ENCODE data around the gene PHF19.

PHF19 gene

DNA sequence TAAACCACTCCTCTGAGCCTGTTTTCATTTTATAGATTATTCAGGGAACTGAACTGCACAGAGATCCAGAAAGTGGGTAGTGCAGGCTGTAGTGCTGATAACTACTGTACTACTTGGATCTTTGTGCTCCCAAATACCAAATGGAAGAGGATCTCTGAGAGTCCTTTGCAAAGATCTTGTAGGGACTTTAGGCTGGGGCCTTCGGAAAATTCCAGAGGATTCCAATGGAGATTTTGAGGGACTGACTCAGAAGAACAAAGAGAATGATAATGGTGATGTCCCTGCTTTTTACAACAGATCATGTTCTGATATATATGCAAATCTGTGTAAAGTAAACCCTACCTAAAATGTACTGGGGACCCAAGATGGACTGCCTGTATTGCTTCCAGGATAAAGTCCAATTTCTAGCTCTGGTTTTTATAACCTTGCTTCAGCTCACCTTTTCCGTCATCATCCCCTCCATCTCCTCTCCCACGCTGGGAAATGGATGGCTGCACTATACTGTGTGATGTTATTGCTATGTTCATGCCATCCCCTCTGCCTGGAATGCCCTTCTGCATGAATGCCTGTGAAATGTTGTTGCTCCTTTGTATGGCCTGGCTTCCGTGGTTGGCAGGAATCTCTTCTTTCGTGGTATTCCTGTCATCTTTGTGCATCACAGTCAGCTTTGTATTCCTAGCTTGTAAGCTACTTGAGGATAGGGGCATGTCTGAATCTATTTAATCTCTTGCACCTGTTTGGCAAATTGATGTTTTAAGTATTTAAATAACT is 24.6 kb downstream of the PHF19 start:
- DNase-seq, result no peak

GRCh38 chr9:120851449-120851848 is 25.5 kb downstream of the PHF19 start:
- no peak for DNase-seq

DNA sequence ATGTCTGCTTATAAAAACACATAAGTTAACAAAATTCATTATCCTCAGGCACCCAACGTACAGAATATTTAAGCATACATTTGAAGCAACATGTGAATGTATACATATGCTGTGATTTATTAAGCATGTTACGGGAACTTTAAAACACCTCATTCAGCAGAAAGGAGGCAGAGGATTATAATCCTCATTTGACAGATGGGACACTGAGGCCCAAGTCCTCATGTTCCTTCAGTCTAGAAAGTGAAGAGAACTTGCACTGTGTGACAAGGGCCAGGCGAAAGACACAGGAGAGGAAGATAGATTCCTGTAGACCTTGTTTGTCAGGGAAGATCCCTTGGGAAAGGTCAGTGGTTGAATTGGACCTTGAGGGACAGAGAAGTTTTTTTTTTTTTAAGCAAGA is 26.7 kb downstream of the PHF19 start:
- no peak for DNase-seq

- DNase-seq, result no peak
Observed at GRCh38 chr9:120846906-120847305, 30.1 kb downstream of the PHF19 start.

GRCh38 chr9:120846251-120846889 is 30.6 kb downstream of the PHF19 start:
- no peak for DNase-seq

- DNase-seq, result peak; percentile 79
Observed at GRCh38 chr9:120845255-120845654, 31.7 kb downstream of the PHF19 start.

DNA sequence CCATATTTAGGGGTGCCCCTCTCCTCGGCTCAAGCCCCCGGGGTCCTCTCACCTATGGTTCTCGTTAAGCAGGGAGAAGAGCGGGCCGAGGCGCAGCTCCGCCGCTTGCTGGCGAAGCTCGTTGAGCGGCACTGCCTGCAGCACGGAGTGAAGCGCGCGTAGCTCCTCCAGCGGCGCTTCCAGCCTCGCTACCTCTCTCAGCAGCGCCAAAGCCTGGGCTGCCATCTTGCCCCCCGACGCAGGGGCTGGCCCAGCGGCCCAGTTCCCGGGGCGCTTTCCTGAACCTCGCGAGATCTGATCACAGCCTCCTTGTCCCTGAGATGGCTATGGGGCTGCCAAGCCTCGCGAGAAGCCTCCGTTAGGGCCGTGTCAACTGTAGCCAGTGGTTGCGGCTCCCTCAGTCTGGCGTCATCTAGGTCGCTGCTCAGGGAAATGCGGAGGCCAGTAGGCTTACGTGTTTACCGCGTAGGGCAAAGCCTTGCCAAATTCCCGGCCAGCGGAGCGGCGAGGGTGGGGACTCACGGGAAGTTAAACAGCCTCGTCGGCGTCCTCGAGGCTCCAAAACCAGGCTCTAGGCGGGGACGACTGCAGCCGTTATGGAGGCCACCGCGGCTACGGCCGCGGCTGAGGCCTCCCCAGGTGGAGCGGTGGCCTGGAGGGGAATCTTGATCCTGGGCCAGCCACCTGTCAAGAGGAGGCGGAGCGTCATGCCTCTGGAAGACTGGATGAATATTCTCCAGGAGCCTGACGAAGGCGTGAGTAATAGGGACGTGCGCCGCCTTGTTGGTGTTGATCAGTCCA is 34.1 kb downstream of the PHF19 start, which contains the start of gene PSMD5:
PSMD5 (minus strand) TSS at position 238 of the 801 bp plus-strand sequence; CDS start at position 225, 13 bp downstream.
- DNase-seq, result peak; percentile 97

- DNase-seq, result no peak
Observed at GRCh38 chr9:120841930-120842684, 34.9 kb downstream of the PHF19 start.

DNA sequence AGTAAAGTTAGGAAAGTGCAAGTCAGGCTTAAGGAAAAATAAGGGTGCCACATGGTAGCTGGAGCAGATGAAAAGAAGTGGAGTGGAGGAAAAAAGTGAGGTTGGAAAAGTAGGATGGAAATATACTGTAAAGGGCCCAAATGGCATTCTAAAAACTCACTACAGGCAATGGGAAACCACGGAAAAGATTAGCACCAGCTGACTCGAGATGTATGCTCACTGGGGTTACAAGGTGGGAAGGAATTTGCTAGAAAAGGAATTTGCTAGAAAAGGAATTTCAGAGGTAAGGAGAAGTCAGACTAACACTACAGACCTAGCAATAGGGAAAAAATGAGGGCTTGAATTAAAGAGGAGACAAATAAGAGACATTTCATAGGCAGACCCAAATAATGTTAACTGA is 37.8 kb downstream of the PHF19 start:
- DNase-seq, result no peak

DNA sequence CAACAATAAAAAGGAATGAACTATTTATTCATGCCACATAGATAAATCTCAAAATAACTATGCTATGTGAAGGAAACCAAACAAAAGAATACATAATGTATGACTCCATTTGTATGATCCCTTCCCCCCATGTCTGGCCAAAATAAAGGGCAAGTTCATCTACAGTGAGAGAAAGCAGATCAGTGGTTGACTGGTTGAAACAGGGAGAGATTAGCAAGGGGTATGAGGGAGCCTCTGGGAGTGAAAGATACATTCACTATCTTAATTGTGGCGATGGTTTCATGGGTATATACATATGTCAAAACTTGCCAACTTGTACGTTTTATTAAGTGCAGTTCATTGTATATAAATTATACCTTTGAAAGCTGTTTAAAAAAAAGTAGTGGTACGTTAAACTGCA is 39.1 kb downstream of the PHF19 start:
- DNase-seq, result no peak

DNA sequence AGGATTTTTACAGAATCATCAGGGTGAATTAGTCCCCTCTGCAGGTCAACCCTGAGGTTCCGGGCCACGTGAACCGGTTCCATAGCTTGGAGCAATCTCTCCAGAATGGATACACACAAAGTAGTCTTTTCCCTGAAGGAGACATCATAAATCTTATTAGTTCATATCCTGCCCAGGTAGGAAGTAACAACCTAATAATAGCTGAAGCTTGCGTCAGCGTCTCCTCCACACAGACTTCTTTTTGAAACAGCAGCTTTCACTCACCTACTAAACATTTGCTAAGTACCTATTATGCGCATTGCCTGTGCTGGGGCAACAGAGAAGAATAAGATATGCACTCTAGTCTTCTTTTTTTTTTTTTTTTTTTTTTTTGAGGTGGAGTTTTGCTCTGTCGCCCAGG is 43.7 kb downstream of the PHF19 start:
- DNase-seq, result no peak

GRCh38 chr9:120832807-120833206 is 44.2 kb downstream of the PHF19 start:
- no peak for DNase-seq

- no peak for DNase-seq
Observed at GRCh38 chr9:120830865-120831264, 46.1 kb downstream of the PHF19 start.

DNA sequence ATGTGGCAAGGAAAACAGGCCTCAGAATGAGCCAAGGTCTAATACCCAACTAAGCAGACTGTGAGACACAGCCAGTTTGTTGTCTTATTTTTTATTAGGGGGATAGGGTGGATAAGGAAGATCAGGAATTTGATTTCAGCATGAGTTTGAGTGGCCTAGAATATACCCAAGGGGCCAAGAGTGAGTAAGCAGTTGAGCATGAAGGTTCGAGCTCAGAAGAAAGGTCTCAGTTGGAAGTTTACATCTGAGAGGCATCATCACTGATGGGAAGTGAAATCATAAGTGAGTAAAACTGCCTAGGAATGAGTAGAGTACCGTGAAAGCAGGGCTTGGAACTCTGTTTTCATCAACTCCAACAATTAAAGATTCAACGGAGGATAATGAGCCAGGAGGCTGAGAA is 46.8 kb downstream of the PHF19 start:
- no peak for DNase-seq

- DNase-seq, result no peak
Observed at GRCh38 chr9:120829650-120830049, 47.3 kb downstream of the PHF19 start.

DNA sequence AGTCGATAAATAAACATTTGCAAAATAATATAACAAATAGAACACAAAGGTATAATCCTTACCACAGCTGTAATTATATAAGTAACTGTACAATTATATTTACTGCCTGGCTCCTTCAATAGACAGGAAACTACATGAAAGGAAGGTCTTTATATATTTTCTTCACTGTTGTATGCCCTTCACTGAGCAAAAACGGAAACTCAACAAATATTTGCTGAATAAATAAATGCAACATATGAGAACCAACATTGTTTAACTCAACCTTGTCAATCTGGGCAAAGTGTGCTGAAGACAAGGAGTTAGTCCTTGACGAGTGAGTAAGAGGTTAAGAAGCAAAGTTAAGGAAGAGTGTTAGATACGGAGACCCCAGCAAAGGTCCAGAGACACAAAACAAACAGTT is 56.9 kb downstream of the PHF19 start:
- DNase-seq, result no peak

DNA sequence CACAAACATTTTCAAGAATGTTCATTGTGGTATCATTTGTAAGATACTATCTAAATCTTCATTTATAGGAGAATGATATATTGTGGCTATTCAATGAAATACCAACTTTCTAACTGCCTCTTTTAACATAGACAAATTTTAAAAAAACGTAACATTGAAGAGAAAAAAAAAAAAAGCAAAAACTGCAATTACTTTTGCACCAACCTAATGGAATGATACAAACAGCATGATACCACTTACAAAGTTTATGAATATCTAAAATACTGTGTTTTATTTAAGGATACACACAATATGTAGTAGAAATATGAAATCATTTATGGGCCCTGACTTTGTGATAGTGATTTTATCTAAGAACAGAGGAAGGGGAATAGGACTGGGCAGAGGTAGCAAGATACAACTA is 58.4 kb downstream of the PHF19 start:
- no peak for DNase-seq

- DNase-seq, result no peak
Observed at GRCh38 chr9:120815075-120815474, 61.9 kb downstream of the PHF19 start.

- DNase-seq, result no peak
Observed at GRCh38 chr9:120808931-120809330, 68.1 kb downstream of the PHF19 start.

GRCh38 chr9:120807607-120808379 is 69.2 kb downstream of the PHF19 start:
- no peak for DNase-seq

All from activated effector memory CD4-positive, alpha-beta T cell treated with anti-CD3 and anti-CD28 coated beads, Interleukin-2, amount 50 U/mL, for 16 hours (primary cell).